Keratinocyte (primary cell): ENCODE measurements around the gene CDC42EP1. TPM values are rescaled to one million over a fixed set of nuclear protein-coding genes. Genes with fewer than 3 reads are reported as not detected.
"Not testable (repeated sequence)": the region's sequence is repeated elsewhere in the genome, so short reads cannot be mapped to it uniquely, and the experiment has no call there.

Experiments
- DNase-seq: peaks from one replicate; pipeline ENCODE4 v3.0.0-alpha.2; 2011; ENCODE audit warnings: low read depth, missing footprints, low spot score
- FAIRE-seq: peaks from 2 replicates; lab custom pipeline; 2011; peaks lifted over from hg19 to GRCh38; lab: Jason Lieb, UNC
- H2AFZ ChIP-seq: 2 replicates; pipeline ENCODE4 v1.6.0; 2012; ENCODE audit warnings: low read length, control low read depth, inconsistent platforms; ENCODE audit not compliant: control insufficient read depth
- H3K27ac ChIP-seq: 2 replicates; pipeline ENCODE4 v1.5.1; 2011; ENCODE audit warnings: low read length; ENCODE audit not compliant: control insufficient read depth, insufficient read depth
- H3K27me3 ChIP-seq: 3 replicates; pipeline ENCODE4 v1.6.0; 2011; ENCODE audit warnings: low read length; ENCODE audit not compliant: control insufficient read depth, insufficient read depth; ENCODE audit errors: extremely low read depth
- H3K36me3 ChIP-seq, 2 experiments: 2 replicates in 1 of 2; 3 replicates in 1 of 2; pipeline ENCODE4 v1.5.1; 2011; ENCODE audit warnings: low read length in 2 of 2, mild to moderate bottlenecking in 1 of 2; ENCODE audit not compliant: control insufficient read depth in 2 of 2, insufficient read depth in 2 of 2; ENCODE audit errors: extremely low read depth in 1 of 2
- H3K4me1 ChIP-seq: 3 replicates; pipeline ENCODE4 v1.5.1; 2011; ENCODE audit warnings: low read length; ENCODE audit not compliant: control insufficient read depth, insufficient read depth; ENCODE audit errors: extremely low read depth
- H3K4me2 ChIP-seq: 3 replicates; pipeline ENCODE4 v1.6.0; 2011; ENCODE audit warnings: low read depth, low read length; ENCODE audit not compliant: control insufficient read depth, insufficient read depth; ENCODE audit errors: extremely low read depth
- H3K4me3 ChIP-seq, 3 experiments: fragments of 200-600 bp in 1 of 3; sonication (generic) in 1 of 3; 2 replicates in 2 of 3; 3 replicates in 1 of 3; pipeline ENCODE4 v1.5.1; 2011 to 2016; ENCODE audit warnings: low read length in 3 of 3, mild to moderate bottlenecking in 3 of 3, control low read depth in 2 of 3, inconsistent platforms in 1 of 3, low read depth in 1 of 3, mixed read lengths in 1 of 3, mixed run types in 1 of 3, moderate library complexity in 1 of 3; ENCODE audit not compliant: control insufficient read depth in 2 of 3, insufficient read depth in 2 of 3; ENCODE audit errors: extremely low read depth in 1 of 3
- H3K79me2 ChIP-seq: 2 replicates; pipeline ENCODE4 v1.6.0; 2012; ENCODE audit warnings: low read length; ENCODE audit not compliant: control insufficient read depth, insufficient read depth
- H3K9ac ChIP-seq: 3 replicates; pipeline ENCODE4 v1.6.0; 2011; ENCODE audit warnings: low read length; ENCODE audit not compliant: control insufficient read depth, insufficient read depth; ENCODE audit errors: extremely low read depth
- H3K9me1 ChIP-seq: 3 replicates; pipeline ENCODE4 v1.6.0; 2011; ENCODE audit warnings: low read length; ENCODE audit not compliant: control insufficient read depth, insufficient read depth; ENCODE audit errors: extremely low read depth
- H3K9me3 ChIP-seq: 2 replicates; pipeline ENCODE4 v1.5.1; 2012; ENCODE audit warnings: low read depth, low read length; ENCODE audit not compliant: control insufficient read depth
- H4K20me1 ChIP-seq: 3 replicates; pipeline ENCODE4 v1.6.0; 2011; ENCODE audit warnings: low read length; ENCODE audit not compliant: control insufficient read depth, insufficient read depth; ENCODE audit errors: extremely low read depth
- CTCF ChIP-seq, 3 experiments: IDR thresholded peaks in 1 of 3; conservative IDR thresholded peaks in 1 of 3; optimal IDR thresholded peaks in 1 of 3; 2 replicates in 2 of 3; 3 replicates in 1 of 3; pipeline versions ENCODE3 to v1.5.1; 2011; ENCODE audit warnings: low read length in 3 of 3, mild to moderate bottlenecking in 3 of 3, moderate library complexity in 2 of 3, control low read depth in 1 of 3, inconsistent platforms in 1 of 3; ENCODE audit not compliant: insufficient read depth in 2 of 3; ENCODE audit errors: extremely low read depth in 1 of 3
- EZH2 ChIP-seq: IDR thresholded peaks from one replicate; pipeline ENCODE4 v1.6.1; 2012; ENCODE audit warnings: inconsistent platforms, mild to moderate bottlenecking, low read length, moderate library complexity
- dilution Hi-C: fragments of 300-500 bp; cut with MboI; formaldehyde crosslinking; loops from one replicate; pipeline ENCODE4 v1.7.0; 2020; ENCODE audit warnings: low sequenced_read_pairs; ENCODE audit not compliant: extremely low pct_ligation_motif_present
- polyA plus RNA-seq, 5 experiments: library from polyadenylated mRNA; depleted of rRNA in 3 of 5; stranded (reverse) in 3 of 5; stranded (forward) in 1 of 5; unstranded in 1 of 5; fragments of >200 nt; gene quantifications; 1 replicate in 1 of 5; 2 replicates in 3 of 5; 3 replicates in 1 of 5; pipeline versions ENCODE4 v1.2.1 to v1.2.3, GENCODE V29; 2011 to 2012; ENCODE audit warnings: missing spikeins in 2 of 5, low read depth in 1 of 5, low replicate concordance in 1 of 5

Gene CDC42EP1
- polyA plus RNA-seq, 1 donor (not counting 4 experiments of a cell fraction or from before 2014, with no cell fraction given): 10.5 TPM

DNA sequence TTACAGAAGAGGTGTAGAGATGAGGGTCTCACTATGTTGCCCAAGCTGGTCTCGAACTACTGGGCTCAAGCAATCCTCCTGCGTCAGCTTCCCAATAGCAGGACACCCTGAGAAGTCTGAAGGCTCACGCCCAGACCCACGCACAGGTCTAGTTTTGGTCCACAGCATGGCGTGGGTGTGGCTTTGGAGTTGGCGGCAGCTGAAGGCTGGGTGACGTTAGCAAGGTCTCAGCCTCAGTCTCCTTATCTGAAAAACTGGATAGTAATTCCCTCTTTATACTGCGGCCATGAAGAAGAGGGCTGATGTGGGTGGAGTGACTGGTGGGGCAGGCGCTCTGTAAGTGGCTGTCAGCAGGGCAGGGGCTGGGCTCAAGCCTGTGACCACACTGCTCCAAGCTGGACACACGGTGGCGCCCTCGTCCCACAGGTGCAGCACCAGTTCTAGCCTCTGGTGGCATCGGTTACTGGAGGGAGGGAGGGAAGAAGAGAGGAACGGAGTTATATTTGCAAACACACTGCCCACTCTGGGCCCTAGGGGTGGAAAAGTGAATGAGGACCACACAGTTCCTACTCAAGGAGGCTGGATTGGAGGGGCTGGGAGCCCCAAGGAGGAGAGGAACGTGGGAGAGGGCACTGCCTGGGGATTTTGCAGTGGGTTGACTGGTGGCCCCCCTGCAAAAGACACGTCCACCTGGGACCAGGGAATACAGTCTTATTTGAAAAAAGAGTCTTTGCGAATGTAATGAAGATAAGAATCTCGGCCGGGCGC, 21.5 kb upstream of the CDC42EP1 start:
- DNase-seq: no peak
- H3K27ac ChIP-seq: peak overlapping the region; percentile 17
- H4K20me1 ChIP-seq: no peaks in the 10 kb centered on the region
- peak overlapping the region in 1 of 3 experiments; percentile 23 for H3K4me3 ChIP-seq
- H3K36me3 ChIP-seq: no peaks in the 10 kb centered on the region
- H3K9me1 ChIP-seq: no peaks in the 10 kb centered on the region
- peak overlapping the region; percentile 90 for H2AFZ ChIP-seq
- no peaks in the 10 kb centered on the region for H3K79me2 ChIP-seq
- no peaks in the 10 kb centered on the region for H3K9me3 ChIP-seq
- peak overlapping the region; percentile 53 for H3K9ac ChIP-seq
- peaks cover 38% of the 10 kb centered on the region for H3K4me1 ChIP-seq
- peak; percentile 93 to 100 (median 99) for TF ChIP-seq CTCF (optimal IDR thresholded peaks at IDR 0.05 in 1 of 3, IDR thresholded peaks at IDR 0.05 in 1 of 3, conservative IDR thresholded peaks at IDR 0.05 in 1 of 3; ENCODE audit: extremely low read depth in 1 of 3, insufficient read depth in 2 of 3, low read length in 3 of 3)
- no peak for TF ChIP-seq EZH2
- dilution Hi-C loops: no loop called here
- H3K27me3 ChIP-seq: no peaks in the 10 kb centered on the region
- peak overlapping the region; percentile 69 for H3K4me2 ChIP-seq
- FAIRE-seq: peak; percentile 93

- H3K4me2 ChIP-seq, H3K9me3 ChIP-seq, H3K27me3 ChIP-seq, H3K9me1 ChIP-seq, dilution Hi-C loops, H2AFZ ChIP-seq, H3K79me2 ChIP-seq, H3K4me3 ChIP-seq, H4K20me1 ChIP-seq, H3K36me3 ChIP-seq, H3K9ac ChIP-seq, H3K27ac ChIP-seq, FAIRE-seq, DNase-seq: not testable (repeated sequence)
- H3K4me1 ChIP-seq: peaks cover 40% of the 10 kb centered on the region
These were observed 20.5 kb upstream of the CDC42EP1 start for GRCh38 chr22:37539790-37540189.

DNA sequence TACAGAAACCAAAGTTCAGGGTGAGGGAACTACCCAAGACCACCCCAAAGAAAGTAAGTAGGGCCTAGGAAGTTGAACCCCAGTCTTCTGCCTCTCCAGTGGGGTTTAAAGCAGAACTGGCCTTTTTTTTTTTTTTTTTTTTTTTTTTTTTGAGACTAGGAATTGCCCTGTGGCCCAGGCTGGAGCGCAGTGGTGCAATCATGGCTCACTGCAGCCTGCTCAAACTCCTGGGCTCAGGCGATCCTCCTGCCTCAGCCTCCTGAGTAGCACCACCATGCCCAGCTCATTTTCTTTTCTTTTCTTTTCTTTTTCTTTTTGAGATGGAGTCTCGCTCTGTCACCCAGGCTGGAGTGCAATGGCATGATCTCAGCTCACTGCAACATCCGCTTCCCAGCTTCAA, 17.9 kb upstream of the CDC42EP1 start:
- H3K9me1 ChIP-seq, H4K20me1 ChIP-seq, FAIRE-seq, DNase-seq, dilution Hi-C loops, H3K27me3 ChIP-seq, H2AFZ ChIP-seq, H3K79me2 ChIP-seq, H3K9me3 ChIP-seq, H3K36me3 ChIP-seq: not testable (repeated sequence)
- peaks cover 60% of the 10 kb centered on the region for H3K4me1 ChIP-seq
- H3K27ac ChIP-seq: peak overlapping the region; percentile 95
- peak overlapping the region; percentile 66 for H3K4me2 ChIP-seq
- H3K4me3 ChIP-seq: peak overlapping the region in 1 of 3 experiments; percentile 36
- H3K9ac ChIP-seq: peak overlapping the region; percentile 76
